Measurements from ENCODE around the gene TMEM267.
A peak's percentile ranks its signal among the peaks of the same experiment; 100 is the strongest.
"Not testable (repeated sequence)": the region's sequence is repeated elsewhere in the genome, so short reads cannot be mapped to it uniquely, and the experiment has no call there.

TMEM267 gene

GRCh38 chr5:43483298-43484105 lies at the start of gene TMEM267:
TSS of gene TMEM267 (minus strand) at chr5:43483865. CDS start at chr5:43453969, 29,896 bp downstream.
- peak; percentile 76 for DNase-seq (ENCODE audit: low read depth)

- no peak for DNase-seq (ENCODE audit: low read depth)
These were observed 47.0 kb upstream of the TMEM267 start for GRCh38 chr5:43530648-43531047.

- DNase-seq (ENCODE audit: low read depth), result no peak
These were observed 40.0 kb upstream of the TMEM267 start for GRCh38 chr5:43523662-43524072.

GRCh38 chr5:43520615-43521014 lies 37.0 kb upstream of the TMEM267 start:
- DNase-seq (ENCODE audit: low read depth), result no peak

GRCh38 chr5:43515678-43516048 lies 32.0 kb upstream of the TMEM267 start:
- no peak for DNase-seq (ENCODE audit: low read depth)

GRCh38 chr5:43514816-43515677 lies 31.4 kb upstream of the TMEM267 start, which contains the start of gene C5orf34:
TSS of gene C5orf34 (minus strand) at chr5:43515148. CDS start at chr5:43509339, 5,809 bp downstream.
- peak; percentile 89 for DNase-seq (ENCODE audit: low read depth)

GRCh38 chr5:43514471-43514815 lies 30.8 kb upstream of the TMEM267 start:
- DNase-seq (ENCODE audit: low read depth), result peak; percentile 3

- DNase-seq (ENCODE audit: low read depth), result no peak
These were observed 30.4 kb upstream of the TMEM267 start for GRCh38 chr5:43514025-43514424.

GRCh38 chr5:43511062-43511461 lies 27.4 kb upstream of the TMEM267 start:
- not testable (repeated sequence) for DNase-seq (ENCODE audit: low read depth)

- no peak for DNase-seq (ENCODE audit: low read depth)
These were observed 14.9 kb upstream of the TMEM267 start for GRCh38 chr5:43498581-43498980.

GRCh38 chr5:43497311-43498104 lies 13.8 kb upstream of the TMEM267 start:
- DNase-seq (ENCODE audit: low read depth), result no peak

GRCh38 chr5:43491326-43491725 lies 7.7 kb upstream of the TMEM267 start:
- no peak for DNase-seq (ENCODE audit: low read depth)

- no peak for DNase-seq (ENCODE audit: low read depth)
These were observed 2.7 kb upstream of the TMEM267 start for GRCh38 chr5:43486353-43486752.

- no peak for DNase-seq (ENCODE audit: low read depth)
These were observed 1.7 kb upstream of the TMEM267 start for GRCh38 chr5:43485406-43485805.

GRCh38 chr5:43484106-43484849 lies 613 bp upstream of the TMEM267 start:
- peak; percentile 76 for DNase-seq (ENCODE audit: low read depth)

- DNase-seq (ENCODE audit: low read depth), result no peak
These were observed 971 bp downstream of the TMEM267 start for GRCh38 chr5:43482490-43483297.

- no peak for DNase-seq (ENCODE audit: low read depth)
These were observed 13.8 kb downstream of the TMEM267 start for GRCh38 chr5:43469671-43470391.

GRCh38 chr5:43467100-43467499 lies 16.6 kb downstream of the TMEM267 start:
- no peak for DNase-seq (ENCODE audit: low read depth)

- not testable (repeated sequence) for DNase-seq (ENCODE audit: low read depth)
These were observed 18.2 kb downstream of the TMEM267 start for GRCh38 chr5:43465455-43465854.

GRCh38 chr5:43461066-43461465 lies 22.6 kb downstream of the TMEM267 start:
- no peak for DNase-seq (ENCODE audit: low read depth)
